ENCODE results near the gene R3HCC1L.
"Not testable (repeated sequence)": the region's sequence is repeated elsewhere in the genome, so short reads cannot be mapped to it uniquely, and the experiment has no call there.

R3HCC1L gene

DNA sequence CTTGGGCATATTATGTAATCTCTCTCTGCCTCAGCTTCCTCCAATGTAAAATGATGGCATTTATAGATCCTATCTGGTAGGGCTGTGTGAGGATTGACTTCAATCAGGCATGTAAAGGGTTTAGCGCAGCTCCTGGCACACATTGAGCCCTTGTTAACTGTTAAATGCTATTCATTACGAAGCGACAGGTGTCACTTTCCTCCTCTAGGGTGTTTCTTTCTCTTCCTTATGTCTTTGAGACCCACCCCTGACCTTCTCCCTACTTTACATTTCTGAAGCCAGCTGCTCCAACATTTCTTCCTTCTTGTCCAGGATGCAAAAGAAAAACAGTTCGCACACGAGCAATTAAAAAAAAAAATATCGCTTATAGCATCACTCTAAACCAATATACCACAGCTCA lies 5.7 kb upstream of the R3HCC1L start:
- no peak for DNase-seq (ENCODE audit: low read depth)
- no peak overlapping the region for H3K4me3 ChIP-seq (ENCODE audit: low read length)
- TF ChIP-seq, protein P1, sequence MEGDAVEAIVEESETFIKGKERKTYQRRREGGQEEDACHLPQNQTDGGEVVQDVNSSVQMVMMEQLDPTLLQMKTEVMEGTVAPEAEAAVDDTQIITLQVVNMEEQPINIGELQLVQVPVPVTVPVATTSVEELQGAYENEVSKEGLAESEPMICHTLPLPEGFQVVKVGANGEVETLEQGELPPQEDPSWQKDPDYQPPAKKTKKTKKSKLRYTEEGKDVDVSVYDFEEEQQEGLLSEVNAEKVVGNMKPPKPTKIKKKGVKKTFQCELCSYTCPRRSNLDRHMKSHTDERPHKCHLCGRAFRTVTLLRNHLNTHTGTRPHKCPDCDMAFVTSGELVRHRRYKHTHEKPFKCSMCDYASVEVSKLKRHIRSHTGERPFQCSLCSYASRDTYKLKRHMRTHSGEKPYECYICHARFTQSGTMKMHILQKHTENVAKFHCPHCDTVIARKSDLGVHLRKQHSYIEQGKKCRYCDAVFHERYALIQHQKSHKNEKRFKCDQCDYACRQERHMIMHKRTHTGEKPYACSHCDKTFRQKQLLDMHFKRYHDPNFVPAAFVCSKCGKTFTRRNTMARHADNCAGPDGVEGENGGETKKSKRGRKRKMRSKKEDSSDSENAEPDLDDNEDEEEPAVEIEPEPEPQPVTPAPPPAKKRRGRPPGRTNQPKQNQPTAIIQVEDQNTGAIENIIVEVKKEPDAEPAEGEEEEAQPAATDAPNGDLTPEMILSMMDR (IDR thresholded peaks at IDR 0.05; ENCODE audit: insufficient read depth, low read depth, low read length, missing control alignments), result no peak

DNA sequence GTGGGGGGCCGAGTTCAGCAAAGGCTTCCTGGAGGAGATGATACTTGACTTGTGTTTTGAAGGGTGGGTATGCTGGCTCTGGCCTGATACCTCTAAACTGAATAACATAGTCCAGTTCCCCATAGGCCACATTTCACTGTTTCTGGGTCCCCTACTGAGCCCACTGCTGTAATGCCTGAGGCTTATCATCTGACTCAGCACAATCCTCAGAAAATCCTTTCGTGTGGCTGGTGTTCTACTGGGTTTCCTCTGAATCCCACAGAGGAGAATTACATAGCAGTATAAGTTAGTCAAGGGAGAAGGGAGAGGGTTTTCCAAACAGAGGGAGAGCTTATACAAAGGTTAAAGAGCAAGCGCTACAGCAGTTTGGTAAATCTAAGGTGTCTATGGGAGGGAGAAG lies 2.8 kb upstream of the R3HCC1L start:
- no peak for DNase-seq (ENCODE audit: low read depth)
- no peak overlapping the region for H3K4me3 ChIP-seq (ENCODE audit: low read length)
- TF ChIP-seq, protein P1 (IDR thresholded peaks at IDR 0.05; ENCODE audit: insufficient read depth, low read depth, low read length, missing control alignments), result no peak

DNA sequence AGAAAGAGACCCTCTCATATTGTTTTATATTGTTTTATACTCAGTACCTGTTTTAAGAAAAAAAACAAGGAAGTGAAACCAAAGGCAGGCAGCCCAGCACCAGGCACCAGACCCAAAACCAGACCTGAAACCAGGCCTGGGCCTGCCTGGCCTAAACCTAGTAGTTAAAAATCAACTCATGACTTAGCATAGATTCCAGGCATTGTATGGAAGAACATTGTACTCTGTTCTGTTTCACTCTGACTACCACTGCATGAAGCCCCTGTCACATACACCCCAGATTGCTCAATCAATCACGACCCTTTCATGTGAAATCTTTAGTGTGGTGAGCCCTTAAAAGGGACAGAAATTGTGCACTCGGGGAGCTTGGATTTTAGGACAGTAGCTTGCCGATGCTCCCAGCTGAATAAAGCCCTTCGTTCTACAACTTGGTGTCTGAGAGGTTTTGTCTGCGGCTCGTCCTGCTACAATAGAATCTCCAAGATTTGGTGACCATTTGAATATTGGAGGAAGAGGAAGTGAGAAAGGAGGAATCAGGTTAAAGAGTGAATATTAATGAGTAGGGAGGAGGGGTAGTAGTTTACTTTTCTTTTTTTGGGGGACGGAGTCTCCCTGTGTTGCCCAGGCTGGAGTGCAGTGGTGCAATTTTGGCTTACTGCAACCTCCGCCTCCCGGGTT lies 1.2 kb upstream of the R3HCC1L start:
- DNase-seq (ENCODE audit: low read depth); H3K4me3 ChIP-seq (ENCODE audit: low read length): not testable (repeated sequence)

DNA sequence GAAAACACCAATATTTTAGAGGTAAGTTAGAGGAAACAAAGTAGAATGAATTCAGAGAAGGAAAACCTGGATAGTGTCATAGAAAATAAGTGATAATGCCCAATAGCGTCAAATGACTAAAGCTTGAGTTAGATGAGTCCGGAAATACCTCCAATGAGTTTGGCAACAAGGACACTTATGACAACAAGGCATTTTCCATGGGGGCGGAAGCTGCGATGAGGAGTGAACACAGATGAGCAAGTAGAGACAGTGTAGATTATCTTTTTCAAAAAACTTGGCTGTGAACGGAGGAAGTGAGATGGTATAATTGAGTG lies 383 bp upstream of the R3HCC1L start:
- DNase-seq (ENCODE audit: low read depth), result no peak
- H3K4me3 ChIP-seq (ENCODE audit: low read length), result peak overlapping the region; percentile 98

DNA sequence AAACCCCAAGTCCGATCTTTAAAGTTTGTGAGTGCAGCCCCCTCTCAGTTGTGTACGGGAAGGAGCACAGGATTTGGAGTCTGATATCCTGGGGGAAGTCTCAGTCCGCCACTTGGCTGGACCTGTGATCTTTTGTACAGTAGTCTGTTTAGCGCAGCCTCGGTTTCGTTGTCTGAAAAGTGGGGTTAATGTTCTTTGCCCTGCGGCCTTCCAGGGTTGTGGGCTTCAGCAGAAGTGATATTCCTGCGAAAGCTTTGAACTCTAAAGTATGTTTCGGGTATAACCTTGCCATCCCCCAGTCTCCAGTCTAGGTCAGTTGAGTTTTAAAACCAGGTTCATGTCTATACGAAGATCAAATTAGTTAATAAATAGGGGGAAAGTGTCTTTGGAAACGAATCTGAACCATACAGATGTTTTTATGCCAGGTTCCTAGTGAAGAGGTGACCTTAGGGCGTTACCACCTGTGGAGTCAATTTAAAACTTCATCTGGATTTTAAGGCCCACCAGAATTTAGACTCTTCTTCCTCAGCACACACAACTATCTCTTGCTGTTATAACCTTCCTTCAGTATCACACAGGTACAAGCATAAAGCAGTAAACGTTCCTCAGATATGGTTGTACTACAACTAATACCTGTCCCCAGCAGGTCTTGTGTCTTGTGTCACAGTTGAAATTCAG lies 904 bp downstream of the R3HCC1L start:
- H3K4me3 ChIP-seq (ENCODE audit: low read length), result peak overlapping the region; percentile 98
- DNase-seq (ENCODE audit: low read depth), result no peak
- TF ChIP-seq, protein P1 (IDR thresholded peaks at IDR 0.05; ENCODE audit: insufficient read depth, low read depth, low read length, missing control alignments), result no peak

More for the DNA sequence above, 383 bp upstream of the R3HCC1L start:
- TF ChIP-seq, protein P1 (IDR thresholded peaks at IDR 0.05; ENCODE audit: insufficient read depth, low read depth, low read length, missing control alignments), result no peak

DNA sequence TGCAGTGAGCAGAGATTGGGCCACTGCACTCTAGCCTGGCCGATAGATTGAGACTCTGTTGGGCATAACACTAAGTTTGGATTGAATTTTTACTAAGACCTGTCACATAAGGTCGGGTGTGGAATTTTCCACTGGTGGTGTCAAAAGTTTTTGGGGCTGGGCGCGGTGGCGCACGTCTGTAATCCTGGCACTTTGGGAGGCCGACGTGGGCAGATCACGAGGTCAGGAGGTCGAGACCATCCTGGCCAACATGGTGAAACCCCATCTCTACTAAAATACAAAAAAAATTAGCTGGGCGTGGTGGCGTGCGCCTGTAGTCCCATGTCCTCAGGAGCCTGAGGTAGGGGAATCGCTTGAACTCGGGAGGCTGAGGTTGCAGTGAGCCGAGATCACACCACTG lies 2.3 kb downstream of the R3HCC1L start:
- not testable (repeated sequence) for H3K4me3 ChIP-seq (ENCODE audit: low read length); DNase-seq (ENCODE audit: low read depth)

DNA sequence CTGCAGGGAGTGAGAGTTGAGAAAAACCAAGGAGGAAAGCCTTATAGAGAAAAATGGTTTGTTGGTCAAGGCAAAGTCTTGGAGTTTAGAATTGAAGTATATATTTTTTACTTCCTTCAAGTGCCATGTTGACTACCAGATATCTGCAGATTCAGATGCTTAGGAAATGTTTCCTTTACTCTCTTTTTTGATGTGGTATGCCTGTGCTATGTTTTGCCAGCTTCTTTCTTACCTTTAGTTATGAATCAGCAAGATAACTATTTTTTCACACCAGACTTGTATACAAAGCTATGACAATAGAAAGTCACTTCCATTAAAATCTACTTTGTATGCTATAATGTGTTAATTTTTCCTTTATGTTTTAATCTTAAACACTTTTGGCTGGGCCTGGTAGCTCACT lies 3.6 kb downstream of the R3HCC1L start:
- H3K4me3 ChIP-seq (ENCODE audit: low read length), result no peak overlapping the region
- TF ChIP-seq, protein P1 (IDR thresholded peaks at IDR 0.05; ENCODE audit: insufficient read depth, low read depth, low read length, missing control alignments), result no peak
- no peak for DNase-seq (ENCODE audit: low read depth)

DNA sequence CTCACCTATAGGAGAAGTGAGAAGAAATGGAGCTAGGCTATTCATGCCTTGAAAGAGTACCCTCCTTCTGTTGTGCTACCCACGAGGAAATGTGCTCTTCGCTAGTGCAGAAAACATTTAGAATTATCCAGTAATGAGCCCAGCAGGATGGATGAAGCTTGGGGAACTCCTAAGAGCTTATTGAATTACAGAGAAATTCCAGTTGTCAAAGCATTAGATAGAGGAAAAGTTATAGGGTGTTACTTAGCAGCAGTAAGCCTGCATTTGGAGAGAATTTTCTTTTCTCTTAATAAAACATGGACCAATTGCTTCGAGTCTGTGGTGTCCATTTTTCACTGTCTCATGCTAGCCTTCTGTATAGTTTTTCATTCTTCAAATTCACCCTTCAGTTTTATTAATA lies 5.0 kb downstream of the R3HCC1L start:
- H3K4me3 ChIP-seq (ENCODE audit: low read length), result no peak overlapping the region
- TF ChIP-seq, protein P1 (IDR thresholded peaks at IDR 0.05; ENCODE audit: insufficient read depth, low read depth, low read length, missing control alignments), result no peak
- DNase-seq (ENCODE audit: low read depth), result no peak

All from epithelial cell of esophagus (primary cell).